Heart left ventricle (tissue), 13 donors: ENCODE measurements around the gene GNAQ.

ENCODE experiments used
- CTCF ChIP-seq, 12 donors: fragments of 200-600 bp; sonication (generic) in 4 of 12; IDR thresholded peaks; one replicate each; pipeline versions ENCODE4 v1.5.0 to v1.8.0; 2018 to 2022; ENCODE audit warnings: antibody characterized with exemption in 12 of 12, mild to moderate bottlenecking in 5 of 12
- POLR2A ChIP-seq, 2 donors: fragments of 450-650 bp; IDR thresholded peaks; one replicate each; pipeline ENCODE4 v1.6.1; 2017; ENCODE audit warnings: antibody characterized with exemption in 2 of 2, mild to moderate bottlenecking in 2 of 2, moderate library complexity in 2 of 2
- donor health status: ischemic (EF 13 %, LVEDD 7.1; RV severe dilation, severe dysfunction).
- donor health status: DM: no; HTN: yes; CAD: no.
- donor health status: DM: no; HTN: no; CAD: no.
- donor health status: ischemic (EF 25% LVEDD 6.9; RV normal size, moderate dysfunction).
- donor health status: ischemic (EF 25% LVEDD 5.7; RV mildly dilated, moderate dysfunction).
- donor health status: ischemic (EF 35%, LVEDD 5.7; RV mildly dilated, moderate dysfunction).
- donor health status: nonischemic (EF 11% LVEDD 7.7; RV severe dilation, severe dysfunction).
- donor health status: DM: yes; HTN: yes; CAD: no.
- donor health status: PGD.
- donor health status: ischemic (EF 29% LVEDD 5.4; RV normal size, mild dysfunction).
- donor health status: nonischemic (EF 23%, LVEDD 6.1; RV moderate dilation, normal function).

GRCh38 chr9:77680581-77680980, 351.0 kb downstream of the GNAQ start:
- no peak for TF ChIP-seq CTCF (IDR thresholded peaks at IDR 0.05)
- TF ChIP-seq POLR2A (IDR thresholded peaks at IDR 0.05) = no peak
